Neural progenitor cell (in vitro differentiated cells): ENCODE data around the gene C2orf74. TPM values are rescaled to one million over a fixed set of nuclear protein-coding genes. Genes with fewer than 3 reads are reported as not detected.

Experiments
- DNase-seq: peaks from one replicate; pipeline ENCODE4 v3.0.0-alpha.2; 2016; ENCODE audit warnings: low spot score
- H2AFZ ChIP-seq: fragments of 200-600 bp; sonication (generic); replicated peaks from 2 replicates; pipeline ENCODE4 v1.6.1; 2016; ENCODE audit warnings: antibody characterized with exemption
- H3F3A ChIP-seq: fragments of 200-600 bp; sonication (generic); 2 replicates; pipeline ENCODE4 v1.6.1; 2016; ENCODE audit warnings: antibody characterized with exemption, low read depth
- H3K27ac ChIP-seq: fragments of 200-600 bp; sonication (generic); 2 replicates; pipeline ENCODE4 v1.5.1; 2016; ENCODE audit warnings: mild to moderate bottlenecking
- H3K27me3 ChIP-seq: fragments of 200-600 bp; sonication (generic); 2 replicates; pipeline ENCODE4 v1.6.1; 2016; ENCODE audit warnings: mild to moderate bottlenecking, moderate library complexity
- H3K36me3 ChIP-seq: fragments of 200-600 bp; sonication (generic); 2 replicates; pipeline ENCODE4 v1.5.1; 2016
- H3K4me1 ChIP-seq: fragments of 200-600 bp; sonication (generic); 2 replicates; pipeline ENCODE4 v1.6.1; 2016; ENCODE audit warnings: mixed run types
- H3K4me2 ChIP-seq: fragments of 200-600 bp; sonication (generic); 2 replicates; pipeline ENCODE4 v1.6.1; 2016
- H3K4me3 ChIP-seq: fragments of 200-600 bp; sonication (generic); 2 replicates; pipeline ENCODE4 v1.5.1; 2016
- H3K79me2 ChIP-seq: fragments of 200-600 bp; sonication (generic); 2 replicates; pipeline ENCODE4 v1.6.1; 2016; ENCODE audit warnings: low read depth
- H3K9ac ChIP-seq: fragments of 200-600 bp; sonication (generic); 2 replicates; pipeline ENCODE4 v1.6.1; 2016
- H3K9me3 ChIP-seq: fragments of 200-600 bp; sonication (generic); 2 replicates; pipeline ENCODE4 v1.5.1; 2016; ENCODE audit warnings: low read depth
- H4K20me1 ChIP-seq: fragments of 200-600 bp; sonication (generic); 2 replicates; pipeline ENCODE4 v1.6.1; 2016; ENCODE audit warnings: low read depth
- H3K27ac Mint-ChIP-seq: 3 replicates; pipeline ENCODE4 v1.8.0; 2021; ENCODE audit warnings: mixed read lengths
- H3K27me3 Mint-ChIP-seq: 2 replicates; pipeline ENCODE4 v1.8.0; 2022; ENCODE audit warnings: low read depth, mild to moderate bottlenecking, inconsistent platforms, moderate library complexity, mixed read lengths; ENCODE audit not compliant: insufficient read depth
- H3K36me3 Mint-ChIP-seq: 3 replicates; pipeline ENCODE4 v1.8.0; 2021; ENCODE audit warnings: mixed read lengths
- H3K4me1 Mint-ChIP-seq: 3 replicates; pipeline ENCODE4 v1.8.0; 2021; ENCODE audit warnings: mixed read lengths
- H3K4me3 Mint-ChIP-seq: 3 replicates; pipeline ENCODE4 v1.8.0; 2021; ENCODE audit warnings: mild to moderate bottlenecking, moderate library complexity, mixed read lengths
- H3K9me3 Mint-ChIP-seq: 3 replicates; pipeline ENCODE4 v1.8.0; 2020; ENCODE audit warnings: mixed read lengths
- EZH2 ChIP-seq: fragments of 200-600 bp; sonication (generic); IDR thresholded peaks from 2 replicates; pipeline ENCODE4 v1.6.1; 2017; ENCODE audit warnings: antibody characterized with exemption, mild to moderate bottlenecking, moderate library complexity
- EZH2phosphoT487 ChIP-seq: fragments of 200-600 bp; sonication (generic); IDR thresholded peaks from 2 replicates; pipeline ENCODE4 v1.6.1; 2017; ENCODE audit warnings: antibody characterized with exemption
- total RNA-seq: library from RNA; depleted of rRNA; stranded (reverse); fragments of >200 nt; gene quantifications from 2 replicates; pipeline ENCODE4 v1.2.3, GENCODE V29; 2015; ENCODE audit warnings: low replicate concordance
- TF ChIP-seq, protein P1 (sequence below): fragments of 200-600 bp; sonication (generic); IDR thresholded peaks from 2 replicates; pipeline ENCODE4 v1.5.1; 2017; ENCODE audit warnings: antibody characterized with exemption, mild to moderate bottlenecking

The C2orf74 gene
- 17.9 and 20.9 TPM in 2 replicates for total RNA-seq

DNA sequence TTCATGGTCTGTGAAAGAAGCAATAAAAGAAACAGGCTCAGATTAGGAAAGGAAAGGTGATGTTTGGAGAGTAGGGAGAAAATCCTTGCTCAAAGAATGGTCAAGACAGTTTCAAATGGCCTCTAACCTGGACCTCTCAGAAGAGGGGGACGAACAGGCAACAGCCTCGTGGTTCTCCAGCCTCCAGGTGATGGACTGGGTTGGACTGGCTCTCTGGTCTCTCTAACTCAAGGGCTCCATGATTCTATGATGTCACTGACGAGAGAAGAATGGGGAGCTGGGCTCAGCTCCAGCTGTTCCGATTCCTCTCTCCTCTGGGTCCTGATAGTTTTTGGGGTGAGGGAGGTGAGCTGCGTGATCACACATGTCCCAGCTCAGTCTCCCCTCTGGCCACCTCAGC, at the start of gene C2orf74:
Gene C2orf74, plus strand, starts transcription at position 301 of the 400 bp plus-strand sequence. CDS start 327 bp downstream, outside the sequence.
- Mint-ChIP-seq H3K4me3 (no peak within 1 kb of the TSS), H3K4me1 (no peaks in the 10 kb centered on the region), H3K9me3 (peaks cover 9% of the 10 kb centered on the region), H3K36me3 (peaks cover 50% of the 10 kb centered on the region), H3K27me3 (no peaks in the 10 kb centered on the region), H3K27ac (no peak within 1 kb of the TSS)
- H3K27ac ChIP-seq: no peak within 1 kb of the TSS
- DNase-seq: no peak
- H3K4me1 ChIP-seq: no peaks in the 10 kb centered on the region
- H2AFZ ChIP-seq: no peak within 1 kb of the TSS
- H3K36me3 ChIP-seq: peaks cover 12% of the 10 kb centered on the region
- H3K79me2 ChIP-seq: no peaks in the 10 kb centered on the region
- no peaks in the 10 kb centered on the region for H3F3A ChIP-seq
- H3K4me2 ChIP-seq: no peak within 1 kb of the TSS
- no peak for TF ChIP-seq EZH2phosphoT487
- TF ChIP-seq EZH2: no peak
- TF ChIP-seq, protein P1, sequence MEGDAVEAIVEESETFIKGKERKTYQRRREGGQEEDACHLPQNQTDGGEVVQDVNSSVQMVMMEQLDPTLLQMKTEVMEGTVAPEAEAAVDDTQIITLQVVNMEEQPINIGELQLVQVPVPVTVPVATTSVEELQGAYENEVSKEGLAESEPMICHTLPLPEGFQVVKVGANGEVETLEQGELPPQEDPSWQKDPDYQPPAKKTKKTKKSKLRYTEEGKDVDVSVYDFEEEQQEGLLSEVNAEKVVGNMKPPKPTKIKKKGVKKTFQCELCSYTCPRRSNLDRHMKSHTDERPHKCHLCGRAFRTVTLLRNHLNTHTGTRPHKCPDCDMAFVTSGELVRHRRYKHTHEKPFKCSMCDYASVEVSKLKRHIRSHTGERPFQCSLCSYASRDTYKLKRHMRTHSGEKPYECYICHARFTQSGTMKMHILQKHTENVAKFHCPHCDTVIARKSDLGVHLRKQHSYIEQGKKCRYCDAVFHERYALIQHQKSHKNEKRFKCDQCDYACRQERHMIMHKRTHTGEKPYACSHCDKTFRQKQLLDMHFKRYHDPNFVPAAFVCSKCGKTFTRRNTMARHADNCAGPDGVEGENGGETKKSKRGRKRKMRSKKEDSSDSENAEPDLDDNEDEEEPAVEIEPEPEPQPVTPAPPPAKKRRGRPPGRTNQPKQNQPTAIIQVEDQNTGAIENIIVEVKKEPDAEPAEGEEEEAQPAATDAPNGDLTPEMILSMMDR: no peak
- no peak within 1 kb of the TSS for H3K9ac ChIP-seq
- no peaks in the 10 kb centered on the region for H4K20me1 ChIP-seq
- no peaks in the 10 kb centered on the region for H3K27me3 ChIP-seq
- no peaks in the 10 kb centered on the region for H3K9me3 ChIP-seq
- H3K4me3 ChIP-seq: no peak within 1 kb of the TSS

GRCh38 chr2:61114147-61114546, 47.8 kb upstream of the C2orf74 start:
- Histone ChIP-seq H3K9me3 (no peaks in the 10 kb centered on the region), H3K27ac (no peak overlapping the region), H3K4me3 (no peak overlapping the region), H2AFZ (no peak overlapping the region), H3K36me3 (peaks cover 34% of the 10 kb centered on the region), H3K9ac (no peak overlapping the region), H3K4me2 (no peak overlapping the region), H4K20me1 (no peaks in the 10 kb centered on the region), H3F3A (no peaks in the 10 kb centered on the region), H3K79me2 (no peaks in the 10 kb centered on the region), H3K4me1 (no peaks in the 10 kb centered on the region), H3K27me3 (no peaks in the 10 kb centered on the region)
- Mint-ChIP-seq H3K9me3 (peaks cover 19% of the 10 kb centered on the region), H3K36me3 (peaks cover 49% of the 10 kb centered on the region), H3K27ac (no peak overlapping the region), H3K27me3 (no peaks in the 10 kb centered on the region), H3K4me3 (no peak overlapping the region), H3K4me1 (no peaks in the 10 kb centered on the region)
- DNase-seq: peak; percentile 4
- TF ChIP-seq EZH2: no peak
- TF ChIP-seq, protein P1: no peak
- no peak for TF ChIP-seq EZH2phosphoT487

DNA sequence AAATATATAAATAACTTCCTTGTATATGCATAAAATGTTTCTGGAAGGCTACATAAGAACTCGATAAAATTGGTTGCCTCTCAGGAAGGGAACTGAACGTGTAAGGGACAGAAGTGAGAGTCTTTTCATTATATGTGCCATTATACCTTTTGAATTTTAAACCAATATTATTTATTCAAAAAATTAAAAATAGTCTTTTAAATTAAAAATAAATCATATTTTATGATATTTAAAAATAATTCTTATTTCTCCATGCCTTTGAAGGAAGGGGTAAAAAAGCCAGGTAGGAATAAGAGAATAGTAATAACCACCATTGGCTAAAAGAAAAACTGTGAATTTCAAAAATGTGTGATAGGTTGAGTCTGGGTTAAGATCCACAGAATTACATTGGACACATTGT, 45.7 kb upstream of the C2orf74 start:
- Histone ChIP-seq H3K4me1 (no peaks in the 10 kb centered on the region), H4K20me1 (no peaks in the 10 kb centered on the region), H3K9me3 (no peaks in the 10 kb centered on the region), H3K79me2 (no peaks in the 10 kb centered on the region), H3K4me2 (no peak overlapping the region), H3K36me3 (peaks cover 34% of the 10 kb centered on the region), H3K27ac (no peak overlapping the region), H2AFZ (no peak overlapping the region), H3F3A (no peaks in the 10 kb centered on the region), H3K9ac (no peak overlapping the region), H3K27me3 (no peaks in the 10 kb centered on the region), H3K4me3 (no peak overlapping the region)
- Mint-ChIP-seq H3K9me3 (peaks cover 19% of the 10 kb centered on the region), H3K27ac (no peak overlapping the region), H3K27me3 (no peaks in the 10 kb centered on the region), H3K4me1 (no peaks in the 10 kb centered on the region), H3K4me3 (no peak overlapping the region), H3K36me3 (peaks cover 45% of the 10 kb centered on the region)
- TF ChIP-seq, protein P1: no peak
- no peak for TF ChIP-seq EZH2
- TF ChIP-seq EZH2phosphoT487: no peak
- DNase-seq: no peak
